ENCODE measurements around the gene TCOF1.

TCOF1 gene

GRCh38 chr5:150347003-150347402 lies 10.5 kb upstream of the TCOF1 start:
- DNase-seq (ENCODE audit: low read depth) = no peak
- no peak overlapping the region for H3K4me3 ChIP-seq (ENCODE audit: low read depth, low read length)
- no peak for TF ChIP-seq CTCF (IDR thresholded peaks at IDR 0.05; ENCODE audit: insufficient read depth, low read depth, low read length, missing control alignments)

GRCh38 chr5:150347451-150347850 lies 10.0 kb upstream of the TCOF1 start:
- TF ChIP-seq CTCF (IDR thresholded peaks at IDR 0.05; ENCODE audit: insufficient read depth, low read depth, low read length, missing control alignments) = no peak
- H3K4me3 ChIP-seq (ENCODE audit: low read depth, low read length) = no peak overlapping the region

GRCh38 chr5:150349681-150350275 lies 7.7 kb upstream of the TCOF1 start:
- DNase-seq (ENCODE audit: low read depth) = no peak
- TF ChIP-seq CTCF (IDR thresholded peaks at IDR 0.05; ENCODE audit: insufficient read depth, low read depth, low read length, missing control alignments) = no peak
- H3K4me3 ChIP-seq (ENCODE audit: low read depth, low read length) = no peak overlapping the region

More at GRCh38 chr5:150347451-150347850, 10.0 kb upstream of the TCOF1 start:
- DNase-seq (ENCODE audit: low read depth) = no peak

- peak; percentile 82 for DNase-seq (ENCODE audit: low read depth)
- TF ChIP-seq CTCF (IDR thresholded peaks at IDR 0.05; ENCODE audit: insufficient read depth, low read depth, low read length, missing control alignments) = peak; percentile 72
- no peak overlapping the region for H3K4me3 ChIP-seq (ENCODE audit: low read depth, low read length)
Observed at GRCh38 chr5:150350524-150351344, 6.8 kb upstream of the TCOF1 start.

- TF ChIP-seq CTCF (IDR thresholded peaks at IDR 0.05; ENCODE audit: insufficient read depth, low read depth, low read length, missing control alignments) = no peak
- no peak for DNase-seq (ENCODE audit: low read depth)
- H3K4me3 ChIP-seq (ENCODE audit: low read depth, low read length) = no peak overlapping the region
Observed at GRCh38 chr5:150352244-150353031, 5.1 kb upstream of the TCOF1 start.

- TF ChIP-seq CTCF (IDR thresholded peaks at IDR 0.05; ENCODE audit: insufficient read depth, low read depth, low read length, missing control alignments) = no peak
- no peak overlapping the region for H3K4me3 ChIP-seq (ENCODE audit: low read depth, low read length)
- DNase-seq (ENCODE audit: low read depth) = no peak
Observed at GRCh38 chr5:150353032-150353675, 4.3 kb upstream of the TCOF1 start.
